ENCODE data around the gene BTBD16. TPM values are rescaled to one million over a fixed set of nuclear protein-coding genes. Genes with fewer than 3 reads are reported as not detected.
A peak's percentile ranks its signal among the peaks of the same experiment; 100 is the strongest.

The BTBD16 gene
- total and polyA plus RNA-seq, 4 donors: 0.42 to 2.8 (median 1.8) TPM

DNA sequence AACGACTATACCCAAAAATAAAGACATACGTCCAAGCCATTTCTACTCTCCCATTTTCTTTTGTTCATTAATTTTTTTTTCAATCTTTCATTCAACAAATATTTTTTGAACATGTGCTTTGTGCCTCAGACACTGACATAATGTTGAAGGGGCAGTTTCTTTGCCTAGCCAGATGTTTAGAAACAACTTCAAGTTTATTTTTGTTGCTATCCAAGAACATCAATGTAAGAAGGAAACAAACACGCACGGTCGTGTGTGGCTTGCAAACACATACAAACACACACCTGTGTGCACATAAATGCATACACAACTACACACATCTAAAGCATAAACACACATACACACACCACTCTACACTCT is 39.9 kb downstream of the BTBD16 start:
- DNase-seq (ENCODE audit: low spot score): no peak
- H3K9ac ChIP-seq (ENCODE audit: low read depth in 1 of 2, low read length in 2 of 2): peak overlapping the region in 1 of 2 donors; percentile 88
- 30% methylated on average over 5 of the region's 5 CpGs for WGBS
- H3K27me3 ChIP-seq (ENCODE audit: control insufficient read depth in 4 of 4, insufficient read depth in 4 of 4, low read length in 3 of 4): no peaks in the 10 kb centered on the region
- no peak overlapping the region for H3K4me3 ChIP-seq (ENCODE audit: low read depth in 1 of 3, low read length in 3 of 3)
- peak overlapping the region; percentile 95 to 100 for H3K27ac ChIP-seq (ENCODE audit: low read depth in 1 of 2, low read length in 2 of 2)
- H3K4me1 ChIP-seq (ENCODE audit: control insufficient read depth in 4 of 4, insufficient read depth in 4 of 4, low read length in 3 of 4): peaks cover 10 to 35% (median 16%) of the 10 kb centered on the region in 4 donors
- no peak for TF ChIP-seq GABPA (IDR thresholded peaks at IDR 0.05 in 1 of 2, conservative IDR thresholded peaks at IDR 0.05 in 1 of 2)
- no peak for TF ChIP-seq TAF1 (conservative IDR thresholded peaks at IDR 0.05)
- no peak for TF ChIP-seq RAD21 (IDR thresholded peaks at IDR 0.05)
- TF ChIP-seq, protein P1, sequence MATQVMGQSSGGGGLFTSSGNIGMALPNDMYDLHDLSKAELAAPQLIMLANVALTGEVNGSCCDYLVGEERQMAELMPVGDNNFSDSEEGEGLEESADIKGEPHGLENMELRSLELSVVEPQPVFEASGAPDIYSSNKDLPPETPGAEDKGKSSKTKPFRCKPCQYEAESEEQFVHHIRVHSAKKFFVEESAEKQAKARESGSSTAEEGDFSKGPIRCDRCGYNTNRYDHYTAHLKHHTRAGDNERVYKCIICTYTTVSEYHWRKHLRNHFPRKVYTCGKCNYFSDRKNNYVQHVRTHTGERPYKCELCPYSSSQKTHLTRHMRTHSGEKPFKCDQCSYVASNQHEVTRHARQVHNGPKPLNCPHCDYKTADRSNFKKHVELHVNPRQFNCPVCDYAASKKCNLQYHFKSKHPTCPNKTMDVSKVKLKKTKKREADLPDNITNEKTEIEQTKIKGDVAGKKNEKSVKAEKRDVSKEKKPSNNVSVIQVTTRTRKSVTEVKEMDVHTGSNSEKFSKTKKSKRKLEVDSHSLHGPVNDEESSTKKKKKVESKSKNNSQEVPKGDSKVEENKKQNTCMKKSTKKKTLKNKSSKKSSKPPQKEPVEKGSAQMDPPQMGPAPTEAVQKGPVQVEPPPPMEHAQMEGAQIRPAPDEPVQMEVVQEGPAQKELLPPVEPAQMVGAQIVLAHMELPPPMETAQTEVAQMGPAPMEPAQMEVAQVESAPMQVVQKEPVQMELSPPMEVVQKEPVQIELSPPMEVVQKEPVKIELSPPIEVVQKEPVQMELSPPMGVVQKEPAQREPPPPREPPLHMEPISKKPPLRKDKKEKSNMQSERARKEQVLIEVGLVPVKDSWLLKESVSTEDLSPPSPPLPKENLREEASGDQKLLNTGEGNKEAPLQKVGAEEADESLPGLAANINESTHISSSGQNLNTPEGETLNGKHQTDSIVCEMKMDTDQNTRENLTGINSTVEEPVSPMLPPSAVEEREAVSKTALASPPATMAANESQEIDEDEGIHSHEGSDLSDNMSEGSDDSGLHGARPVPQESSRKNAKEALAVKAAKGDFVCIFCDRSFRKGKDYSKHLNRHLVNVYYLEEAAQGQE (IDR thresholded peaks at IDR 0.05): no peak
- no peak for TF ChIP-seq FOXA1 (IDR thresholded peaks at IDR 0.05)
- TF ChIP-seq, protein P2, sequence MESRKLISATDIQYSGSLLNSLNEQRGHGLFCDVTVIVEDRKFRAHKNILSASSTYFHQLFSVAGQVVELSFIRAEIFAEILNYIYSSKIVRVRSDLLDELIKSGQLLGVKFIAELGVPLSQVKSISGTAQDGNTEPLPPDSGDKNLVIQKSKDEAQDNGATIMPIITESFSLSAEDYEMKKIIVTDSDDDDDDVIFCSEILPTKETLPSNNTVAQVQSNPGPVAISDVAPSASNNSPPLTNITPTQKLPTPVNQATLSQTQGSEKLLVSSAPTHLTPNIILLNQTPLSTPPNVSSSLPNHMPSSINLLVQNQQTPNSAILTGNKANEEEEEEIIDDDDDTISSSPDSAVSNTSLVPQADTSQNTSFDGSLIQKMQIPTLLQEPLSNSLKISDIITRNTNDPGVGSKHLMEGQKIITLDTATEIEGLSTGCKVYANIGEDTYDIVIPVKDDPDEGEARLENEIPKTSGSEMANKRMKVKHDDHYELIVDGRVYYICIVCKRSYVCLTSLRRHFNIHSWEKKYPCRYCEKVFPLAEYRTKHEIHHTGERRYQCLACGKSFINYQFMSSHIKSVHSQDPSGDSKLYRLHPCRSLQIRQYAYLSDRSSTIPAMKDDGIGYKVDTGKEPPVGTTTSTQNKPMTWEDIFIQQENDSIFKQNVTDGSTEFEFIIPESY (IDR thresholded peaks at IDR 0.05): no peak
- TF ChIP-seq EGR1 (IDR thresholded peaks at IDR 0.05; ENCODE audit: low read depth in 2 of 2): no peak
- TF ChIP-seq FOXA2 (IDR thresholded peaks at IDR 0.05): no peak
- TF ChIP-seq, protein P3, sequence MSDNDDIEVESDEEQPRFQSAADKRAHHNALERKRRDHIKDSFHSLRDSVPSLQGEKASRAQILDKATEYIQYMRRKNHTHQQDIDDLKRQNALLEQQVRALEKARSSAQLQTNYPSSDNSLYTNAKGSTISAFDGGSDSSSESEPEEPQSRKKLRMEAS (IDR thresholded peaks at IDR 0.05): no peak
- TF ChIP-seq SP1 (IDR thresholded peaks at IDR 0.05): no peak
- no peak for TF ChIP-seq HNF4A (conservative IDR thresholded peaks at IDR 0.05)
- no peaks in the 10 kb centered on the region for H3K9me3 ChIP-seq (ENCODE audit: control insufficient read depth in 4 of 4, low read length in 3 of 4)
- no peaks in the 10 kb centered on the region for H3K36me3 ChIP-seq (ENCODE audit: control insufficient read depth in 4 of 4, insufficient read depth in 3 of 4, low read depth in 1 of 4, low read length in 3 of 4)

DNA sequence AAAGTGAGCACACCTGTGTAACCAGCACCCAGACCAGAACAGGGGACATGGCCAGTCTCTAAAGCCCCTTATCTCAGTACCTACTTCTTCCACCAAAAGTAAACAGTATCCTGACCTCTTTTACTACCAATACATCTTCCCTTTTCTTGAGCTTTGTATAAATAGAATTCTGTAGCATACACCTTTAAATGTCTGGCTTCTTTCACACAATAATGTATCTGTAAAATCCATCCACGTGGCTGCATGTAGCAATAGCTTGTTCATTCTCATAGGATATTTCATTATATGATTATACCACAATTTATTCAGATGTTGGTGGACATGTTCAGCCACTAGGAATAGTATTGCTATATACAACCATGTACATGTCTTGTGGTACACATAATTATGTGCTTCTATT is 40.6 kb downstream of the BTBD16 start:
- no peaks in the 10 kb centered on the region for H3K27me3 ChIP-seq (ENCODE audit: control insufficient read depth in 4 of 4, insufficient read depth in 4 of 4, low read length in 3 of 4)
- H3K27ac ChIP-seq (ENCODE audit: low read depth in 1 of 2, low read length in 2 of 2): peak overlapping the region; percentile 95 to 100
- TF ChIP-seq, protein P4, sequence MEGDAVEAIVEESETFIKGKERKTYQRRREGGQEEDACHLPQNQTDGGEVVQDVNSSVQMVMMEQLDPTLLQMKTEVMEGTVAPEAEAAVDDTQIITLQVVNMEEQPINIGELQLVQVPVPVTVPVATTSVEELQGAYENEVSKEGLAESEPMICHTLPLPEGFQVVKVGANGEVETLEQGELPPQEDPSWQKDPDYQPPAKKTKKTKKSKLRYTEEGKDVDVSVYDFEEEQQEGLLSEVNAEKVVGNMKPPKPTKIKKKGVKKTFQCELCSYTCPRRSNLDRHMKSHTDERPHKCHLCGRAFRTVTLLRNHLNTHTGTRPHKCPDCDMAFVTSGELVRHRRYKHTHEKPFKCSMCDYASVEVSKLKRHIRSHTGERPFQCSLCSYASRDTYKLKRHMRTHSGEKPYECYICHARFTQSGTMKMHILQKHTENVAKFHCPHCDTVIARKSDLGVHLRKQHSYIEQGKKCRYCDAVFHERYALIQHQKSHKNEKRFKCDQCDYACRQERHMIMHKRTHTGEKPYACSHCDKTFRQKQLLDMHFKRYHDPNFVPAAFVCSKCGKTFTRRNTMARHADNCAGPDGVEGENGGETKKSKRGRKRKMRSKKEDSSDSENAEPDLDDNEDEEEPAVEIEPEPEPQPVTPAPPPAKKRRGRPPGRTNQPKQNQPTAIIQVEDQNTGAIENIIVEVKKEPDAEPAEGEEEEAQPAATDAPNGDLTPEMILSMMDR (IDR thresholded peaks at IDR 0.05; ENCODE audit: low read depth, low read length, missing input control): no peak
- TF ChIP-seq, protein P1 (IDR thresholded peaks at IDR 0.05): no peak
- TF ChIP-seq RXRA (IDR thresholded peaks at IDR 0.05): no peak
- H3K36me3 ChIP-seq (ENCODE audit: control insufficient read depth in 4 of 4, insufficient read depth in 3 of 4, low read depth in 1 of 4, low read length in 3 of 4): no peaks in the 10 kb centered on the region
- DNase-seq (ENCODE audit: low spot score): no peak
- H3K9me3 ChIP-seq (ENCODE audit: control insufficient read depth in 4 of 4, low read length in 3 of 4): no peaks in the 10 kb centered on the region
- H3K4me3 ChIP-seq (ENCODE audit: low read depth in 1 of 3, low read length in 3 of 3): no peak overlapping the region
- H3K4me1 ChIP-seq (ENCODE audit: control insufficient read depth in 4 of 4, insufficient read depth in 4 of 4, low read length in 3 of 4): peaks cover 10 to 35% (median 16%) of the 10 kb centered on the region in 4 donors
- no peak overlapping the region for H3K9ac ChIP-seq (ENCODE audit: low read depth in 1 of 2, low read length in 2 of 2)
- 41% methylated on average over 1 of the region's 1 CpG for WGBS
